ENCODE results near the gene C11orf52. TPM values are rescaled to one million over a fixed set of nuclear protein-coding genes. Genes with fewer than 3 reads are reported as not detected.
A peak's percentile ranks its signal among the peaks of the same experiment; 100 is the strongest.

The C11orf52 gene
- polyA plus RNA-seq, 1 donor from 2014 or later, result not detected

DNA sequence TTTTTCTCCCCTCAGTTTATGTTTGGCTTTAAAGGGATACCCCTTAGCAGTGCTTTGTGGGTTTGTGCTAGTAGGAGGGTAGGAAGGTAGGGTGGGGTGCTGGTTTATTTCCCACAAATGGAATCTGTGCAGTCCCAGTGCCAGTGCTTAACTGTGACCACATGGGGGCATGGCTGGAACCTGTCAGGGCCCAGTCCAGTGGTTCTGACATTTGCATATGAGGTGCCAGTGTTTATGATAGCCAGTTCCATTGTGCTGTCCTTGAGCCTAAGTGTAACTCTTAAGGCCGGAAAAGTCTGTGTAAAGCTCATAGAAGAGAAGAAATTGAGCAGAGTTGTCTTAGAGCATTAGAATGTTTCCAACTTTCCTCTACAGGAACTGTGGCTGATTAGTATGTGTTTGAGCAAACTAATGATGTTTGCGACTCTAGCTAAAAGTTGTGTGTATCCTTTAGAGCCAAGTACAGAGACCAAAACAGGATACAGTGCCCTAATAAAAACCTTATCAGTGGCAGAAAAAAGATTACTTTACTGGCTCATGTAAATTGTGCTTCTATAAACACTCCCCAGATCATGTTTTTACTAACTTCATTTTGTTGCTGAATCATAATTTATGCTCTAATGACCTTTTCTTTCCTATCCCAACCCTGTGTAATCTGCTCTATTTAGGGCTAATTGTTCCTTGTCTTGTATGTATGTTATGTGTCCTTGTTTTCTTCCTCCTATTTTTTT, 56.5 kb downstream of the C11orf52 start:
- no peaks in the 10 kb centered on the region for H4K20me1 ChIP-seq (ENCODE audit: insufficient read depth)
- no peaks in the 10 kb centered on the region for H3F3A ChIP-seq (ENCODE audit: insufficient read depth, low read length, poor library complexity, severe bottlenecking)
- no peaks in the 10 kb centered on the region for H3K36me3 ChIP-seq (ENCODE audit: insufficient read depth, low read length)
- TF ChIP-seq, protein P1, sequence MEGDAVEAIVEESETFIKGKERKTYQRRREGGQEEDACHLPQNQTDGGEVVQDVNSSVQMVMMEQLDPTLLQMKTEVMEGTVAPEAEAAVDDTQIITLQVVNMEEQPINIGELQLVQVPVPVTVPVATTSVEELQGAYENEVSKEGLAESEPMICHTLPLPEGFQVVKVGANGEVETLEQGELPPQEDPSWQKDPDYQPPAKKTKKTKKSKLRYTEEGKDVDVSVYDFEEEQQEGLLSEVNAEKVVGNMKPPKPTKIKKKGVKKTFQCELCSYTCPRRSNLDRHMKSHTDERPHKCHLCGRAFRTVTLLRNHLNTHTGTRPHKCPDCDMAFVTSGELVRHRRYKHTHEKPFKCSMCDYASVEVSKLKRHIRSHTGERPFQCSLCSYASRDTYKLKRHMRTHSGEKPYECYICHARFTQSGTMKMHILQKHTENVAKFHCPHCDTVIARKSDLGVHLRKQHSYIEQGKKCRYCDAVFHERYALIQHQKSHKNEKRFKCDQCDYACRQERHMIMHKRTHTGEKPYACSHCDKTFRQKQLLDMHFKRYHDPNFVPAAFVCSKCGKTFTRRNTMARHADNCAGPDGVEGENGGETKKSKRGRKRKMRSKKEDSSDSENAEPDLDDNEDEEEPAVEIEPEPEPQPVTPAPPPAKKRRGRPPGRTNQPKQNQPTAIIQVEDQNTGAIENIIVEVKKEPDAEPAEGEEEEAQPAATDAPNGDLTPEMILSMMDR (IDR thresholded peaks at IDR 0.05; ENCODE audit: poor library complexity, severe bottlenecking), result no peak
- TF ChIP-seq, protein P2, sequence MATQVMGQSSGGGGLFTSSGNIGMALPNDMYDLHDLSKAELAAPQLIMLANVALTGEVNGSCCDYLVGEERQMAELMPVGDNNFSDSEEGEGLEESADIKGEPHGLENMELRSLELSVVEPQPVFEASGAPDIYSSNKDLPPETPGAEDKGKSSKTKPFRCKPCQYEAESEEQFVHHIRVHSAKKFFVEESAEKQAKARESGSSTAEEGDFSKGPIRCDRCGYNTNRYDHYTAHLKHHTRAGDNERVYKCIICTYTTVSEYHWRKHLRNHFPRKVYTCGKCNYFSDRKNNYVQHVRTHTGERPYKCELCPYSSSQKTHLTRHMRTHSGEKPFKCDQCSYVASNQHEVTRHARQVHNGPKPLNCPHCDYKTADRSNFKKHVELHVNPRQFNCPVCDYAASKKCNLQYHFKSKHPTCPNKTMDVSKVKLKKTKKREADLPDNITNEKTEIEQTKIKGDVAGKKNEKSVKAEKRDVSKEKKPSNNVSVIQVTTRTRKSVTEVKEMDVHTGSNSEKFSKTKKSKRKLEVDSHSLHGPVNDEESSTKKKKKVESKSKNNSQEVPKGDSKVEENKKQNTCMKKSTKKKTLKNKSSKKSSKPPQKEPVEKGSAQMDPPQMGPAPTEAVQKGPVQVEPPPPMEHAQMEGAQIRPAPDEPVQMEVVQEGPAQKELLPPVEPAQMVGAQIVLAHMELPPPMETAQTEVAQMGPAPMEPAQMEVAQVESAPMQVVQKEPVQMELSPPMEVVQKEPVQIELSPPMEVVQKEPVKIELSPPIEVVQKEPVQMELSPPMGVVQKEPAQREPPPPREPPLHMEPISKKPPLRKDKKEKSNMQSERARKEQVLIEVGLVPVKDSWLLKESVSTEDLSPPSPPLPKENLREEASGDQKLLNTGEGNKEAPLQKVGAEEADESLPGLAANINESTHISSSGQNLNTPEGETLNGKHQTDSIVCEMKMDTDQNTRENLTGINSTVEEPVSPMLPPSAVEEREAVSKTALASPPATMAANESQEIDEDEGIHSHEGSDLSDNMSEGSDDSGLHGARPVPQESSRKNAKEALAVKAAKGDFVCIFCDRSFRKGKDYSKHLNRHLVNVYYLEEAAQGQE (IDR thresholded peaks at IDR 0.05; ENCODE audit: borderline replicate concordance), result no peak
- TF ChIP-seq POLR2AphosphoS5 (IDR thresholded peaks at IDR 0.05) (no peak), SMC3 (conservative IDR thresholded peaks at IDR 0.05; ENCODE audit: poor library complexity) (no peak), TAF1 (IDR thresholded peaks at IDR 0.05; ENCODE audit: low read depth) (no peak), EP300 (conservative IDR thresholded peaks at IDR 0.05; ENCODE audit: poor library complexity, severe bottlenecking) (no peak), MXI1 (conservative IDR thresholded peaks at IDR 0.05; ENCODE audit: poor library complexity, severe bottlenecking) (no peak), EZH2 (IDR thresholded peaks at IDR 0.05; ENCODE audit: borderline replicate concordance, insufficient read depth, low read length, poor library complexity, severe bottlenecking) (no peak), RAD21 (conservative IDR thresholded peaks at IDR 0.05) (no peak)
- peaks cover 4% of the 10 kb centered on the region for H3K27me3 ChIP-seq (ENCODE audit: insufficient read depth, low read depth, low read length)
- no peaks in the 10 kb centered on the region for H3K79me2 ChIP-seq (replicated peaks; ENCODE audit: insufficient read depth, low read length)
- no peak overlapping the region for H3K9ac ChIP-seq (ENCODE audit: low read length)
- H3K9me2 ChIP-seq (ENCODE audit: insufficient read depth, low read length), result no peaks in the 10 kb centered on the region
- H2AFZ ChIP-seq (ENCODE audit: low read depth, low read length), result no peak overlapping the region
- no peaks in the 10 kb centered on the region for H3K9me3 ChIP-seq (ENCODE audit: low read length)
- H3K4me3 ChIP-seq (ENCODE audit: low read length), result no peak overlapping the region
- no peak overlapping the region for H3K4me2 ChIP-seq (ENCODE audit: low read length)
- H3K27ac ChIP-seq (ENCODE audit: low read length), result no peak overlapping the region

DNA sequence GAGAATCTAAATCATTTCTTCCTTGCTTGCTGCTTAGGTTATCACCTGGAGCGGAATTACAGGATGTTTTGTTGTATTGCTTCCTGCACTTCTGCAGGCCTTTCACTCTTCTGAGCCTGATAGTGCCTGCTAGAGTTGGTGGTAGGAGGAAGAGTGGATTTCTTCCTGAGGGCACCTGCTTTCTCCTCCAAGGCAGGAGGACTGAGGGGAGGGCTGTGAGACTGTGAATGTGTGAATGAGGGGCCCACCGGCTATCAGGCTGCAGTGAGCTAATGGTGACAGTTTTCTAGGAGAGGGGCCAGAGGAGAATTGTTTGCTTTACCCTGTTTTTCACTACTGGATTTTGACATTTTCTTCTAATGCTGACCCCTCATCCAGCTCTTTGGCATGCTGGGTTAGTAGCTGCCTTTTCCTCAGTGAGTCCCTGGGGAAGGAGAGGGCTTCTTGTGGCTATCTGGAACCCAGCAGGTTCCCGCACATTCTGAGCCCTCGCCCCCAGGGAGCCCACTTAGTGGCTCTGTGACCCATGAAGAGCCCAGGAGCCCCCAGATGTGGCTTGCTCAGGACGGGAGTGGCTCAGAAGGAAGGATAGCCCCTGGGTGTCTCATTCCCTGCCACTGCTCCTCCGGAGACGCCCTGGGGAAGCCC, 57.5 kb downstream of the C11orf52 start:
- TF ChIP-seq SMC3 (conservative IDR thresholded peaks at IDR 0.05; ENCODE audit: poor library complexity) (no peak), EZH2 (IDR thresholded peaks at IDR 0.05; ENCODE audit: borderline replicate concordance, insufficient read depth, low read length, poor library complexity, severe bottlenecking) (no peak), RAD21 (conservative IDR thresholded peaks at IDR 0.05) (no peak), TAF1 (IDR thresholded peaks at IDR 0.05; ENCODE audit: low read depth) (no peak), POLR2AphosphoS5 (IDR thresholded peaks at IDR 0.05) (no peak), EP300 (conservative IDR thresholded peaks at IDR 0.05; ENCODE audit: poor library complexity, severe bottlenecking) (no peak), MXI1 (conservative IDR thresholded peaks at IDR 0.05; ENCODE audit: poor library complexity, severe bottlenecking) (no peak)
- TF ChIP-seq, protein P2 (IDR thresholded peaks at IDR 0.05; ENCODE audit: borderline replicate concordance), result no peak
- TF ChIP-seq, protein P1 (IDR thresholded peaks at IDR 0.05; ENCODE audit: poor library complexity, severe bottlenecking), result no peak
- peaks cover 4% of the 10 kb centered on the region for H3K27me3 ChIP-seq (ENCODE audit: insufficient read depth, low read depth, low read length)
- H3K4me2 ChIP-seq (ENCODE audit: low read length), result no peak overlapping the region
- no peaks in the 10 kb centered on the region for H3F3A ChIP-seq (ENCODE audit: insufficient read depth, low read length, poor library complexity, severe bottlenecking)
- H3K9ac ChIP-seq (ENCODE audit: low read length), result no peak overlapping the region
- H3K79me2 ChIP-seq (replicated peaks; ENCODE audit: insufficient read depth, low read length), result no peaks in the 10 kb centered on the region
- H2AFZ ChIP-seq (ENCODE audit: low read depth, low read length), result no peak overlapping the region
- H4K20me1 ChIP-seq (ENCODE audit: insufficient read depth), result no peaks in the 10 kb centered on the region
- no peaks in the 10 kb centered on the region for H3K9me2 ChIP-seq (ENCODE audit: insufficient read depth, low read length)
- H3K36me3 ChIP-seq (ENCODE audit: insufficient read depth, low read length), result no peaks in the 10 kb centered on the region
- H3K9me3 ChIP-seq (ENCODE audit: low read length), result no peaks in the 10 kb centered on the region
- H3K4me3 ChIP-seq (ENCODE audit: low read length), result peak overlapping the region; percentile 68
- H3K27ac ChIP-seq (ENCODE audit: low read length), result no peak overlapping the region

Data from neural cell (in vitro differentiated cells).